GM18508 (cell line): ENCODE results near the gene KLK12.

ENCODE experiments used
- ATAC-seq: cut with Tn5 transposase; IDR thresholded peaks from one replicate; pipeline ENCODE4 v1.9.1; 2021; ENCODE audit warnings: moderate number of reproducible peaks; ENCODE audit not compliant: insufficient read depth, unreplicated experiment

KLK12 gene

GRCh38 chr19:51059715-51060114 lies 24.9 kb upstream of the KLK12 start:
- ATAC-seq: no peak

- ATAC-seq: no peak
Measured at GRCh38 chr19:51055866-51056265, 21.1 kb upstream of the KLK12 start.

- ATAC-seq: no peak
Measured at GRCh38 chr19:51047031-51047335, 12.2 kb upstream of the KLK12 start.

GRCh38 chr19:51044327-51044726 lies 9.5 kb upstream of the KLK12 start:
- no peak for ATAC-seq

- no peak for ATAC-seq
Measured at GRCh38 chr19:51043497-51043896, 8.7 kb upstream of the KLK12 start.

GRCh38 chr19:51040151-51040550 lies 5.3 kb upstream of the KLK12 start:
- no peak for ATAC-seq

- no peak for ATAC-seq
Measured at GRCh38 chr19:51036519-51036918, 1.7 kb upstream of the KLK12 start.

GRCh38 chr19:51031880-51032225 lies 2.9 kb downstream of the KLK12 start:
- no peak for ATAC-seq

GRCh38 chr19:51031220-51031879 lies 3.5 kb downstream of the KLK12 start:
- ATAC-seq: no peak

GRCh38 chr19:51030631-51031030 lies 4.2 kb downstream of the KLK12 start:
- ATAC-seq: no peak

- no peak for ATAC-seq
Measured at GRCh38 chr19:51029718-51030117, 5.1 kb downstream of the KLK12 start.

- no peak for ATAC-seq
Measured at GRCh38 chr19:51027873-51028272, 6.9 kb downstream of the KLK12 start.

- no peak for ATAC-seq
Measured at GRCh38 chr19:51027126-51027806, 7.5 kb downstream of the KLK12 start.

- no peak for ATAC-seq
Measured at GRCh38 chr19:51026554-51026831, 8.3 kb downstream of the KLK12 start, which contains the start of gene KLK11. KLK11 (minus strand) TSS chr19:51026616; CDS start chr19:51025631, 985 bp downstream.

GRCh38 chr19:51025809-51026553 lies 8.8 kb downstream of the KLK12 start:
- ATAC-seq: no peak

- ATAC-seq: no peak
Measured at GRCh38 chr19:51025401-51025800, 9.4 kb downstream of the KLK12 start.

- ATAC-seq: no peak
Measured at GRCh38 chr19:51024924-51025323, 9.9 kb downstream of the KLK12 start.

- ATAC-seq: no peak
Measured at GRCh38 chr19:51023946-51024345, 10.9 kb downstream of the KLK12 start.

- no peak for ATAC-seq
Measured at GRCh38 chr19:51022526-51022925, 12.3 kb downstream of the KLK12 start.

GRCh38 chr19:51020988-51021651 lies 13.7 kb downstream of the KLK12 start:
- ATAC-seq: no peak

GRCh38 chr19:51019544-51019925 lies 15.3 kb downstream of the KLK12 start, which contains the start of gene KLK10:
KLK10 (minus strand) TSS chr19:51019709; CDS start chr19:51019130, 579 bp downstream.
- no peak for ATAC-seq
